ENCODE data around the gene KRTAP10-4. TPM values are rescaled to one million over a fixed set of nuclear protein-coding genes. Genes with fewer than 3 reads are reported as not detected.
"Not testable (repeated sequence)": the region's sequence is repeated elsewhere in the genome, so short reads cannot be mapped to it uniquely, and the experiment has no call there.

KRTAP10-4 gene
- total and polyA plus RNA-seq, 2 donors from 2014 or later, result not detected

DNA sequence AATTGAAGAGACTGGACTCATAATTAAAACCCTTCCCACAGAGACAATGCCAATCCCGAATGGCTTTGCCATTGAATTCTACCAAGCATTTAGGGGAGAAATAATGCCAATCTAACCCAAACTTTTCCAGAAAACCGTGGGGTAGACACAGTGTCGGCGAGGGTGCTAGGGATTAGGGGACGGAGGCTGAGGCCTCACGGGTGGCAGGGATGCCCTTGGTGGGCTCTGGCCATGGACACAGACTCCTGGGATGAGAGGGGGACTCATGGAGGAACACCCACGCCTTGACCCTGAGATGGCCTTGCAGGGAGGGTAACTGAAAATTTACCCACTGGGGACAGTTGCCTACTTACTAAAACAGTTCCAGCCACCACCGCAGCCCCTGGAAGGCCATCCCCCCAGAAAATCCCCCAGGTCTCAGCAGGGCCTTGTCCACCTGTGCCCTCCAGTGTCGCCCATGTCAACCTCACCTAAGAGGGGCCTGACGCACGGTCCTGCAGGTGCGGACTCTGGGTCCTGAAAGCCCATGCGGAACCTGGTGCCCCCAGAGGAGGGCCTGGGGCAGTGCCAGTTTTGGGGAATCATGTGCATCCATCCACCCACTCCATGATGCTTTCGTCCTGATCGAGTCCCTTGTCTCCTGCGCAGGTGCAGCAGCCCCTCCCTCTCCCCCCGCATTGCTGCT, 5.0 kb downstream of the KRTAP10-4 start:
- TF ChIP-seq, protein P1, sequence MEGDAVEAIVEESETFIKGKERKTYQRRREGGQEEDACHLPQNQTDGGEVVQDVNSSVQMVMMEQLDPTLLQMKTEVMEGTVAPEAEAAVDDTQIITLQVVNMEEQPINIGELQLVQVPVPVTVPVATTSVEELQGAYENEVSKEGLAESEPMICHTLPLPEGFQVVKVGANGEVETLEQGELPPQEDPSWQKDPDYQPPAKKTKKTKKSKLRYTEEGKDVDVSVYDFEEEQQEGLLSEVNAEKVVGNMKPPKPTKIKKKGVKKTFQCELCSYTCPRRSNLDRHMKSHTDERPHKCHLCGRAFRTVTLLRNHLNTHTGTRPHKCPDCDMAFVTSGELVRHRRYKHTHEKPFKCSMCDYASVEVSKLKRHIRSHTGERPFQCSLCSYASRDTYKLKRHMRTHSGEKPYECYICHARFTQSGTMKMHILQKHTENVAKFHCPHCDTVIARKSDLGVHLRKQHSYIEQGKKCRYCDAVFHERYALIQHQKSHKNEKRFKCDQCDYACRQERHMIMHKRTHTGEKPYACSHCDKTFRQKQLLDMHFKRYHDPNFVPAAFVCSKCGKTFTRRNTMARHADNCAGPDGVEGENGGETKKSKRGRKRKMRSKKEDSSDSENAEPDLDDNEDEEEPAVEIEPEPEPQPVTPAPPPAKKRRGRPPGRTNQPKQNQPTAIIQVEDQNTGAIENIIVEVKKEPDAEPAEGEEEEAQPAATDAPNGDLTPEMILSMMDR (IDR thresholded peaks at IDR 0.05; ENCODE audit: borderline replicate concordance, extremely low read depth, insufficient read depth), result no peak
- Histone ChIP-seq H3K4me1 (ENCODE audit: control insufficient read depth in 2 of 3, insufficient read depth in 2 of 3, low read depth in 1 of 3, low read length in 3 of 3) (no peaks in the 10 kb centered on the region), H3K4me3 (ENCODE audit: low read length in 3 of 3) (no peak overlapping the region), H3K27ac (ENCODE audit: low read depth in 2 of 2, low read length in 2 of 2) (no peak overlapping the region), H3K9me3 (ENCODE audit: control insufficient read depth in 2 of 3, insufficient read depth in 1 of 3, low read length in 3 of 3) (peaks cover 0 to 10% (median 4%) of the 10 kb centered on the region in 3 donors), H3K9ac (ENCODE audit: low read length in 3 of 3) (no peak overlapping the region), H3K27me3 (ENCODE audit: control insufficient read depth, insufficient read depth, low read length) (no peaks in the 10 kb centered on the region), H3K36me3 (ENCODE audit: control insufficient read depth in 2 of 3, insufficient read depth in 3 of 3, low read length in 3 of 3) (no peaks in the 10 kb centered on the region)
- intact Hi-C loops (cut with DNase I), result no loop called here
- no peak for FAIRE-seq
- DNase-seq, result no peak

DNA sequence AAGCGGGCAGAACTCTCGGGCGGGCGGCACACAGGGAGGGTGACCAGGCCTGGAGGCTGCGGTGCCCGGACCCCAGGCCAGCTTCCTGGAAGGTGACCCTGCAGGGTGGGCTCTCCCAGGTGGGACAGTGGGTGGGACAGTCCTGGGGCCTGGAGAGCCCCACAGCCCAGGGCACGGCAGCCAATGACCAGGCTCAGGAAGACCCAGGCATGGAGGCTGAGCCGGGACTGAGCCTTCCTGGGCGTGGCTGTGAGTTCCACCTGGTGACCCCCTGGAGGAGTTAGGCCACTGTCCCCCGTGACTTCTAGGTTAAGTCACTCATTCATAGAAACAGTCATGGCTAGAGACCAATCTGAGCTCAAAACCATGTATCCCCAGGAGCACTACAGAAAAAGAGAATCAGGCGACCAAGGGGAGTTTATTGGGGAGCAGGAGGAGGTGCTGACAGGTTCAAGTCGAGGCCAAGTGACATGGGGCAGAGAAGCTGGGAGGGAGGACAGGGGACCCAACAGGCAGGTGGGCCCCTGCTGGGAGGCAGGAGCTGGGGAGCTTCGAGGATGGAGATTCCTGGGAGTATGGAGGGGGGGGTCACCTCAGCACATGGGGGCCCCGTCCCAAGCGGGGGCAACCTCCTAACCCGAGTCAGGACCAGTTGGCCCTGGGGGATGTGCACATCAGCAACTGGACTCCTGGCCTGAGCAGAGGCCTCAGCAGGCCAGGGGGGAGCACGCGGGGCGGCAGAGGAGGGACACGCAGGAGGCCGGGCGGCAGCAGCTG, 5.7 kb downstream of the KRTAP10-4 start:
- FAIRE-seq (no peak), DNase-seq (no peak)
- no peaks in the 10 kb centered on the region for H3K4me1 ChIP-seq (ENCODE audit: control insufficient read depth in 2 of 3, insufficient read depth in 2 of 3, low read depth in 1 of 3, low read length in 3 of 3)
- no peak overlapping the region for H3K9ac ChIP-seq (ENCODE audit: low read length in 3 of 3)
- intact Hi-C loops (cut with DNase I), result no loop called here
- TF ChIP-seq, protein P1 (IDR thresholded peaks at IDR 0.05; ENCODE audit: borderline replicate concordance, extremely low read depth, insufficient read depth), result no peak
- no peaks in the 10 kb centered on the region for H3K36me3 ChIP-seq (ENCODE audit: control insufficient read depth in 2 of 3, insufficient read depth in 3 of 3, low read length in 3 of 3)
- H3K27me3 ChIP-seq (ENCODE audit: control insufficient read depth, insufficient read depth, low read length), result no peaks in the 10 kb centered on the region
- peaks cover 0 to 10% (median 4%) of the 10 kb centered on the region in 3 donors for H3K9me3 ChIP-seq (ENCODE audit: control insufficient read depth in 2 of 3, insufficient read depth in 1 of 3, low read length in 3 of 3)
- H3K27ac ChIP-seq (ENCODE audit: low read depth in 2 of 2, low read length in 2 of 2), result no peak overlapping the region
- no peak overlapping the region for H3K4me3 ChIP-seq (ENCODE audit: low read length in 3 of 3)

DNA sequence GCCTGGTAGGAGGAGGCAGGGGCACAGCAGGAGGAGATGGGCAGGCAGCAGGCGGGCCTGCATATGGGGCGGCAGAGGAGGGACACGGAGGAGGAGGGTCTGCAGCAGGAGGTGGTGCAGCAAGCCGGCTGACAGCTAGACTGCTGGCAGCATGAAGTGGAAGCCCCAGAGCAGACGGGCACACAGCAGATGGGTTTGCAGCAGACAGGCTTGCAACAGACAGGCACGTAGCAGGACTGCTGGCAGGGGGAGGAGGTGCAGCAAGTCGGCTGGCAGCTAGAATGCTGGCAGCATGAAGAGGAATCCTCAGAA, 6.3 kb downstream of the KRTAP10-4 start:
- FAIRE-seq (no peak), DNase-seq (no peak)
- Histone ChIP-seq H3K27me3 (ENCODE audit: control insufficient read depth, insufficient read depth, low read length) (no peaks in the 10 kb centered on the region), H3K27ac (ENCODE audit: low read depth in 2 of 2, low read length in 2 of 2) (no peak overlapping the region), H3K9me3 (ENCODE audit: control insufficient read depth in 2 of 3, insufficient read depth in 1 of 3, low read length in 3 of 3) (peaks cover 0 to 10% (median 4%) of the 10 kb centered on the region in 3 donors), H3K9ac (ENCODE audit: low read length in 3 of 3) (no peak overlapping the region), H3K36me3 (ENCODE audit: control insufficient read depth in 2 of 3, insufficient read depth in 3 of 3, low read length in 3 of 3) (no peaks in the 10 kb centered on the region), H3K4me3 (ENCODE audit: low read length in 3 of 3) (no peak overlapping the region), H3K4me1 (ENCODE audit: control insufficient read depth in 2 of 3, insufficient read depth in 2 of 3, low read depth in 1 of 3, low read length in 3 of 3) (no peaks in the 10 kb centered on the region)
- intact Hi-C loops (cut with DNase I), result no loop called here
- TF ChIP-seq, protein P1 (IDR thresholded peaks at IDR 0.05; ENCODE audit: borderline replicate concordance, extremely low read depth, insufficient read depth), result no peak

DNA sequence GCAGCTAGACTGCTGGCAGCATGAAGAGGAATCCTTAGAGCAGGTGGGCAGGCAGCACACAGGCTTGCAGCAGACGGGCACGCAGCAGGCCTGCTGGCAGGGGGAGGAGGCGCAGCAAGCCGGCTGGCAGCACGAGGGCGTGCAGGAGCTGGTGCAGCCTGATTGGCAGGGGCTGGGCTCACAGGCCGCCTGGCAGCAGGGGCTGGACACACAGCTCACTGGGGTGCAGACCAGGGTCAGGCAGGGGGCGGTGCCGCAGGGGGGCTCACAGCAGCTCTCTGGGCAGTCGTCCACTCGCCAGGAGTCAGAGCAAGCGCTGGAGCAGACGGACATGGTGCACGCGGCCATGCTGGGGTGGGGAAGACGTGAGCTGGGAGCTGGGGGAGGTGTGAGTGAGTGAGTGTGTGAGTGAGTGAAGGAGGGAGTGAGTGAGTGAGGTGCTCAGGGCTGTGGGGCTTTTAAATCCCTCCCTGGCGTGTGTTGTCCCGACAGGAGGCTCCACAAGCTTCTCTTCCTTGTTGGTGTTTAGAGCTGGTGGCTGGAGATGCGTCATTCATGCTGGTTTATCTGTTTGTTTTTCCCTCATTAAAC, 6.8 kb downstream of the KRTAP10-4 start, which contains the start of gene KRTAP10-5:
Gene KRTAP10-5, minus strand, starts transcription at position 374 of the 591 bp plus-strand sequence. Its CDS starts 26 bp downstream, at position 348.
- DNase-seq; H3K27me3 ChIP-seq (ENCODE audit: control insufficient read depth, insufficient read depth, low read length); H3K27ac ChIP-seq (ENCODE audit: low read depth in 2 of 2, low read length in 2 of 2); H3K9ac ChIP-seq (ENCODE audit: low read length in 3 of 3); FAIRE-seq; H3K4me1 ChIP-seq (ENCODE audit: control insufficient read depth in 2 of 3, insufficient read depth in 2 of 3, low read depth in 1 of 3, low read length in 3 of 3); H3K4me3 ChIP-seq (ENCODE audit: low read length in 3 of 3); intact Hi-C loops (cut with DNase I); H3K36me3 ChIP-seq (ENCODE audit: control insufficient read depth in 2 of 3, insufficient read depth in 3 of 3, low read length in 3 of 3); H3K9me3 ChIP-seq (ENCODE audit: control insufficient read depth in 2 of 3, insufficient read depth in 1 of 3, low read length in 3 of 3): not testable (repeated sequence)

All from kidney (tissue), 14 donors.